Coronary artery (tissue), 2 donors: ENCODE data around the gene SRCAP.

Experiments used
- DNase-seq: peaks from one replicate; pipeline ENCODE4 v3.0.0-alpha.2; 2017; ENCODE audit warnings: low spot score
- H3K27ac ChIP-seq, 2 donors: fragments of 200-600 bp; sonication (generic); one replicate each; pipeline ENCODE4 v1.5.1; 2016 to 2019
- H3K4me3 ChIP-seq: fragments of 200-600 bp; sonication (generic); 2 replicates; pipeline ENCODE4 v1.5.1; 2016; ENCODE audit warnings: mild to moderate bottlenecking, moderate library complexity
- TF ChIP-seq, protein P1 (sequence below): fragments of 200-600 bp; sonication (generic); IDR thresholded peaks from one replicate; pipeline ENCODE4 v1.5.1; 2019; ENCODE audit warnings: antibody characterized with exemption

Gene SRCAP

GRCh38 chr16:30757316-30757715 lies 58.3 kb downstream of the SRCAP start:
- Histone ChIP-seq H3K4me3 (no peak overlapping the region), H3K27ac (no peak overlapping the region)
- peak; percentile 40 for DNase-seq
- TF ChIP-seq, protein P1, sequence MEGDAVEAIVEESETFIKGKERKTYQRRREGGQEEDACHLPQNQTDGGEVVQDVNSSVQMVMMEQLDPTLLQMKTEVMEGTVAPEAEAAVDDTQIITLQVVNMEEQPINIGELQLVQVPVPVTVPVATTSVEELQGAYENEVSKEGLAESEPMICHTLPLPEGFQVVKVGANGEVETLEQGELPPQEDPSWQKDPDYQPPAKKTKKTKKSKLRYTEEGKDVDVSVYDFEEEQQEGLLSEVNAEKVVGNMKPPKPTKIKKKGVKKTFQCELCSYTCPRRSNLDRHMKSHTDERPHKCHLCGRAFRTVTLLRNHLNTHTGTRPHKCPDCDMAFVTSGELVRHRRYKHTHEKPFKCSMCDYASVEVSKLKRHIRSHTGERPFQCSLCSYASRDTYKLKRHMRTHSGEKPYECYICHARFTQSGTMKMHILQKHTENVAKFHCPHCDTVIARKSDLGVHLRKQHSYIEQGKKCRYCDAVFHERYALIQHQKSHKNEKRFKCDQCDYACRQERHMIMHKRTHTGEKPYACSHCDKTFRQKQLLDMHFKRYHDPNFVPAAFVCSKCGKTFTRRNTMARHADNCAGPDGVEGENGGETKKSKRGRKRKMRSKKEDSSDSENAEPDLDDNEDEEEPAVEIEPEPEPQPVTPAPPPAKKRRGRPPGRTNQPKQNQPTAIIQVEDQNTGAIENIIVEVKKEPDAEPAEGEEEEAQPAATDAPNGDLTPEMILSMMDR = no peak

DNA sequence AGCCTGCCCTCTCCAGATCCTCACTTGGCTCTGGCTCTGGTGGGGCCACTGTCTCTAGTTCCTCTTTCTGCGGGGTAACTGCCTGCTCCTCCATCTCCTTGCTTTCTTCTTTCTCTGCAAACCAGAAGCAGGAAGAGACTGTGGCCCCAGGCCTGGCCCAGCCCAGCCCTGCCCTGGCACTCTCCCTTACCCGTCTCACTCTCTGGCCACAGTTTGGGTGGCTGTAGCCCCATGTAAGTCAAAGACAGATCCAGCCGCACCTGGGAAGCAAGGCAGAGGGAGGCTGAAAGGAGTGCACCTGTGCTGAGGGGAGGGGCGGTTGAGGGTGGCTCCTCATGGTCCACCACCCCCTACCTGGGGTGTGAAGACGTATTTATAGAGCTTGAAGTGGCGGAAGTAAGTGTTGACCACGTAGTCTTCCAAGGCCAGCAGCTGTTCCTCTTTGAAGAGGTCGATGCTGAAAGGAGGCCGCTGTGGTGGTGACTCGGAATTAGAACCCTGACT lies 60.1 kb downstream of the SRCAP start:
- TF ChIP-seq, protein P1 = no peak
- no peak for DNase-seq
- Histone ChIP-seq H3K27ac (peak overlapping the region in 1 of 2 donors; percentile 27), H3K4me3 (no peak overlapping the region)

- DNase-seq = no peak
- Histone ChIP-seq H3K4me3 (no peak overlapping the region), H3K27ac (no peak overlapping the region)
- TF ChIP-seq, protein P1 = no peak
These were observed 61.1 kb downstream of the SRCAP start for GRCh38 chr16:30760001-30760559.

GRCh38 chr16:30760577-30761426 lies 61.8 kb downstream of the SRCAP start:
- Histone ChIP-seq H3K4me3 (peak overlapping the region; percentile 92), H3K27ac (peak overlapping the region in 1 of 2 donors; percentile 97)
- TF ChIP-seq, protein P1 = no peak
- DNase-seq = no peak

- peak overlapping the region; percentile 92 for H3K4me3 ChIP-seq
- TF ChIP-seq, protein P1 = no peak
- H3K27ac ChIP-seq = peak overlapping the region in 1 of 2 donors; percentile 97
- no peak for DNase-seq
These were observed 62.5 kb downstream of the SRCAP start for GRCh38 chr16:30761427-30761927.

DNA sequence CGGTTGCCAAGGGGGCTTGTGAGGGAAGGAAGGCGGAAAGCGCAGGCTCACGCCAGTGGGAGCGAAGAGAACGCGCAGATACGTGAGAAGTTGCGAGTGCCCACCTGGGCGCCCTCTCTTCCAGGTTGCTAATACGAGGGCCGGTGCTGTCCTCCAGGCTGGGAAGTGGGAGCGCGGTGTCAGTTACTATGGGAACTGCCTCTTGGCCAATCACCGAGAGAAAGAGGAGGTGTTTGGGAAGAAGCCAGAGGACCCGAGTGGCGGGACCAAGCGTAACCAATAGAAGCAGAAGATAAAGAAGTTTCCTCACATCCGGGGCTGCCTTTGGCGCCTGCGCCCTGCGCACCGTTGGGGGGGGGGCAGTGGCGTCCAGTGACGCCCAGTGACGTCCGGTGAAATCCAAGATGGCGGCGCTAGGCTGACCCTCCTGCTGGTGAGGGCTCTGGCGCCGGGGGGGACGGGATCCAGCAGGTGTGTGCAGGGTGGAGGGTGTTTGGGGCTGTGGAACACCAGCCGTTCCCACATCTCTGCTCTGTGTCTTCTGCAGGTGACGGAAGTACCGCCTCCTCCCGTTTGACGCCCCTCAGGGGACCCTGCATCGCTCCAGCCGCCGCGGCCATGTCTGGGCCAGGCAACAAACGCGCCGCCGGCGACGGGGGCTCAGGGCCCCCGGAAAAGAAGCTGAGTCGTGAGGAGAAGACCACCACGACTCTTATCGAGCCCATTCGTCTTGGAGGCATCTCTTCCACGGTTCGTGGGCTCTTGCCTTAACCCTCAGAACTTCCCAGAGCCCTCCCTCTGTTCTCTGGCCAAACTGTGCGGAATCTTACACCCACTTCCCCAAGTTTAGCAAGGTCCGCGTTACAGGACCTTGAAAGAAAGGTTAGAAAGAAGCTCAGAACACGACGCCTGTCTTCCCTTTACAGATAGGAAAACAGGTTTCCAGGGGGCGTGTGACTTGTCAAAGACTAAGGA lies 63.2 kb downstream of the SRCAP start, which contains the start of the genes CFAP119 and RNF40:
Gene CFAP119, minus strand, starts transcription at position 135 of the 975 bp plus-strand sequence. CDS start 314 bp downstream, outside the sequence.
Gene RNF40, plus strand, starts transcription at position 395 of the 975 bp plus-strand sequence. Its CDS starts 224 bp downstream, at position 619.
- Histone ChIP-seq H3K4me3 (peak within 1 kb of the TSS; percentile 92), H3K27ac (peak within 1 kb of the TSS; percentile 90 to 97)
- TF ChIP-seq, protein P1 = no peak

More for the DNA sequence above, 63.2 kb downstream of the SRCAP start, which contains the start of the genes CFAP119 and RNF40:
- peak; percentile 98 for DNase-seq
